ENCODE data around the gene ADORA2B.

Gene ADORA2B

GRCh38 chr17:15914400-15915170, 30.3 kb upstream of the ADORA2B start:
- H3K9me3 Mint-ChIP-seq, result no peaks in the 10 kb centered on the region

GRCh38 chr17:15915961-15916360, 29.0 kb upstream of the ADORA2B start:
- Mint-ChIP-seq H3K9me3 (peaks cover 2% of the 10 kb centered on the region), H3K27me3 (ENCODE audit: low read depth) (no peaks in the 10 kb centered on the region), H3K4me3 (no peak overlapping the region), H3K27ac (peak overlapping the region in 1 of 3 experiments; percentile 13), H3K36me3 (ENCODE audit: low read depth) (no peaks in the 10 kb centered on the region), H3K4me1 (peaks cover 7% of the 10 kb centered on the region)
- no peak for TF ChIP-seq CTCF (IDR thresholded peaks at IDR 0.05; ENCODE audit: unreplicated experiment in 3 of 3)

More at GRCh38 chr17:15914400-15915170, 30.3 kb upstream of the ADORA2B start:
- Mint-ChIP-seq H3K27me3 (ENCODE audit: low read depth) (no peaks in the 10 kb centered on the region), H3K36me3 (ENCODE audit: low read depth) (no peaks in the 10 kb centered on the region), H3K4me3 (no peak overlapping the region), H3K4me1 (peaks cover 7% of the 10 kb centered on the region), H3K27ac (no peak overlapping the region)
- TF ChIP-seq CTCF (IDR thresholded peaks at IDR 0.05; ENCODE audit: unreplicated experiment in 3 of 3), result no peak

GRCh38 chr17:15917021-15917437, 27.9 kb upstream of the ADORA2B start:
- Mint-ChIP-seq H3K4me3 (no peak overlapping the region), H3K4me1 (peaks cover 7% of the 10 kb centered on the region), H3K27me3 (ENCODE audit: low read depth) (no peaks in the 10 kb centered on the region), H3K36me3 (ENCODE audit: low read depth) (no peaks in the 10 kb centered on the region), H3K9me3 (peaks cover 2% of the 10 kb centered on the region), H3K27ac (no peak overlapping the region)
- no peak for TF ChIP-seq CTCF (IDR thresholded peaks at IDR 0.05; ENCODE audit: unreplicated experiment in 3 of 3)

GRCh38 chr17:15917438-15918027, 27.4 kb upstream of the ADORA2B start:
- Mint-ChIP-seq H3K4me1 (peaks cover 7% of the 10 kb centered on the region), H3K27me3 (ENCODE audit: low read depth) (no peaks in the 10 kb centered on the region), H3K4me3 (no peak overlapping the region), H3K27ac (no peak overlapping the region), H3K36me3 (ENCODE audit: low read depth) (no peaks in the 10 kb centered on the region), H3K9me3 (peaks cover 2% of the 10 kb centered on the region)
- TF ChIP-seq CTCF (IDR thresholded peaks at IDR 0.05; ENCODE audit: unreplicated experiment in 3 of 3), result no peak

- H3K9me3 Mint-ChIP-seq, result peaks cover 2% of the 10 kb centered on the region
- H3K27me3 Mint-ChIP-seq (ENCODE audit: low read depth), result no peaks in the 10 kb centered on the region
- no peak overlapping the region for H3K4me3 Mint-ChIP-seq
- no peak for TF ChIP-seq CTCF (IDR thresholded peaks at IDR 0.05; ENCODE audit: unreplicated experiment in 3 of 3)
- no peaks in the 10 kb centered on the region for H3K36me3 Mint-ChIP-seq (ENCODE audit: low read depth)
- peaks cover 7% of the 10 kb centered on the region for H3K4me1 Mint-ChIP-seq
- no peak overlapping the region for H3K27ac Mint-ChIP-seq
These were observed 26.7 kb upstream of the ADORA2B start for GRCh38 chr17:15918261-15918660.
